Astrocyte of the cerebellum (primary cell): ENCODE data around the gene LRRC42.

ENCODE experiments used
- DNase-seq: peaks from one replicate; pipeline ENCODE4 v3.0.0-alpha.2; 2011; ENCODE audit warnings: low read depth
- H3K4me3 ChIP-seq: 2 replicates; pipeline ENCODE4 v1.5.1; 2011; ENCODE audit warnings: mild to moderate bottlenecking, low read depth, low read length, moderate library complexity
- CTCF ChIP-seq: IDR thresholded peaks from 2 replicates; pipeline ENCODE4 v1.5.1; 2012; ENCODE audit warnings: low read length, low read depth, moderate library complexity, mild to moderate bottlenecking; ENCODE audit errors: missing control alignments
- in situ Hi-C: cut with HindIII; loops from 2 replicates; pipeline ENCODE4 v1.10.0; 2017; ENCODE audit warnings: low sequenced_read_pairs

The LRRC42 gene

GRCh38 chr1:53956308-53957168 is 10.4 kb downstream of the LRRC42 start:
- DNase-seq: no peak
- in situ Hi-C loops: no loop called here
- H3K4me3 ChIP-seq: no peak overlapping the region
- no peak for TF ChIP-seq CTCF

- in situ Hi-C loops: no loop called here
- TF ChIP-seq CTCF: no peak
- DNase-seq: no peak
- no peak overlapping the region for H3K4me3 ChIP-seq
These were observed 11.2 kb downstream of the LRRC42 start for GRCh38 chr1:53957194-53957818.

GRCh38 chr1:53959664-53960250 is 13.6 kb downstream of the LRRC42 start:
- in situ Hi-C loops: no loop called here
- peak; percentile 28 for TF ChIP-seq CTCF
- no peak for DNase-seq
- H3K4me3 ChIP-seq: no peak overlapping the region

GRCh38 chr1:53962395-53962794 is 16.2 kb downstream of the LRRC42 start:
- in situ Hi-C loops: no loop called here
- DNase-seq: no peak
- H3K4me3 ChIP-seq: no peak overlapping the region
- TF ChIP-seq CTCF: no peak

GRCh38 chr1:53963460-53963859 is 17.3 kb downstream of the LRRC42 start:
- TF ChIP-seq CTCF: no peak
- no peak for DNase-seq
- H3K4me3 ChIP-seq: no peak overlapping the region
- in situ Hi-C loops: no loop called here

- H3K4me3 ChIP-seq: no peak overlapping the region
- in situ Hi-C loops: no loop called here
- TF ChIP-seq CTCF: no peak
- DNase-seq: no peak
These were observed 18.0 kb downstream of the LRRC42 start for GRCh38 chr1:53964109-53964508.
